Measurements from ENCODE around the gene POLD1. TPM values are rescaled to one million over a fixed set of nuclear protein-coding genes. Genes with fewer than 3 reads are reported as not detected.

Gene POLD1
- total RNA-seq, 4 donors from 2014 or later: 10.8 to 28.2 (median 15.5) TPM

DNA sequence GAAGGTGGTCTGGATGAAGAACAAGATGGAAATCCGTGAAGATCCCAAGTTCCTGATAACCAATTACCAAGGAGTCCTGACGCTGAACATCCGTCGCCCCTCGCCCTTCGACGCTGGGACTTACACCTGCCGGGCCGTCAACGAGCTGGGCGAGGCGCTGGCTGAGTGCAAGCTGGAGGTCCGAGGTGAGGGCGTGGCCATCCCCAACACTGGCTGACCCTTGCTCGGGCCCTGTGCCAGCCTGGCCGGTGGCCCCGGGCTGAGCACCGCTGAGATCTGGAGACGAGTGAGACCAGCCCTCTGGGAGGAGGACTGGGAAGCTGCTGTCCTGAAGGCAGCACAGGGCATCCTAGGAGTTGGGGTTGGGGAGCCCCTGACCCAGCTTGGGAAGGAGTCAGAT, 80.2 kb downstream of the POLD1 start:
- TF ChIP-seq EP300 (IDR thresholded peaks at IDR 0.05) (no peak), CTCF (IDR thresholded peaks at IDR 0.05) (no peak), POLR2A (IDR thresholded peaks at IDR 0.05) (no peak)
- Histone ChIP-seq H3K4me1 (no peaks in the 10 kb centered on the region), H3K27ac (no peak overlapping the region), H3K9me3 (no peaks in the 10 kb centered on the region), H3K27me3 (peaks cover 0 to 25% of the 10 kb centered on the region in 2 donors), H3K36me3 (no peaks in the 10 kb centered on the region), H3K4me3 (no peak overlapping the region)
- no peak for DNase-seq (ENCODE audit: low spot score in 2 of 2)
- WGBS, 2 donors: 84 to 87% methylated on average over 19 of the region's 19 CpGs

DNA sequence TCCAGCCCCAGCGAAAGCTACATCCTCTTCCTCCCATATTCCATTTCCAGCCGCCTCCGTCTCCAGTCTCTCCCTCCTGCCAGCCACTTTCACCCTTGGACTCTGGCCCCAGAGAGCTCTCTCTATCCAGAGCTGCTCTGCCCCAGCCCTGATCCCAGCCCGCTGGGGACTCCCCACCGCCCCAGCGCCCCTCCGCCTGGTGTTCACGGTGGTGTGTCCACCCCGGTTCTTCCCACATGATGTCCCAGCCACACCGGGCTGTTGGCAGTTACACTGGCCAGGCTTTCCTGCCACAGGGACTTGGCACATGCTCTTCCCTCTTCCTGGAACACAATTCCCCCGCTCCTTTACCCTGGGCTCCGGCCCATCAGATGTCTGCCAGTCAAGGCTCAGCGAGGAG, 80.9 kb downstream of the POLD1 start:
- H3K4me1 ChIP-seq: no peaks in the 10 kb centered on the region
- no peak for TF ChIP-seq CTCF (IDR thresholded peaks at IDR 0.05)
- no peak for TF ChIP-seq EP300 (IDR thresholded peaks at IDR 0.05)
- TF ChIP-seq POLR2A (IDR thresholded peaks at IDR 0.05): no peak
- H3K27ac ChIP-seq: no peak overlapping the region
- no peaks in the 10 kb centered on the region for H3K36me3 ChIP-seq
- no peaks in the 10 kb centered on the region for H3K9me3 ChIP-seq
- WGBS, 2 donors: 89 to 93% methylated on average over 13 of the region's 13 CpGs
- H3K27me3 ChIP-seq: peaks cover 0 to 20% of the 10 kb centered on the region in 2 donors
- no peak overlapping the region for H3K4me3 ChIP-seq
- no peak for DNase-seq (ENCODE audit: low spot score in 2 of 2)

DNA sequence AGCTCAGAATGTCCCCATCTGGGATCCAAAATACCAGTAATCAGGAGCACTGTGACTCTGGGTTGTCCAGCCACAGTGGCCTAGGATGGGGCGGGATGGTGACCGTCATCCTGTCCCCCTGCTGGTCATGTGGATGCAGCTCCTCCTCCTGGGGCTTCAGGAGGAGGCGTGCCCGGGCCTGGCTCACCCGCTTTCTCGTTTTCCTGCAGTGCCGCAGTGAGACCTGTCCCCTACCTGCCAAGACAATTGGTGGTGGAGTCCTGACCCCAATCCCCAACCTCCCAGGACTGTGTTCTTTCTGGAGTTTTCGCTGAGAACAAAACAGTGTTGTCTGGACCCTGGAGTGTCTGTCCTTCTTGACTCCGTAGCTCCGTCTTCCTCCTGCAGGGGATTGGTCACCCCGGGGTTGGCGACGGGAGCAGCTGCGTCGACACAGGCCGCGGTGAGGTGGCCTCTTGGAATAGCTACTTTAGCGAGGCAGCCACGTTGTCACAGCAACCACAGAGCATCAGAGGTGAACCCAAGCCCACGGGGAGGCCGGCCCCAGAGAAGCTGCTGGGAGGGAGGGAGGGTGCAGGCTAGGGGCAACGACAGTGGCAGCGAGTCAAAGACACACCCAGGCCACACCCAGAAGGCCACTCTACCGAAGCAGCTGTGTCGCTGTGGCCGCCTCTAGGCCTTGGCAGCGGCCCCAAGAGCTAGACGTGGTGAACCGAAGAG, 82.0 kb downstream of the POLD1 start:
- Histone ChIP-seq H3K4me3 (no peak overlapping the region), H3K27me3 (peaks cover 0 to 16% of the 10 kb centered on the region in 2 donors), H3K36me3 (no peaks in the 10 kb centered on the region), H3K4me1 (no peaks in the 10 kb centered on the region), H3K9me3 (no peaks in the 10 kb centered on the region), H3K27ac (no peak overlapping the region)
- 31 to 52% methylated on average over 29 of the region's 29 CpGs for WGBS, 2 donors
- TF ChIP-seq POLR2A (IDR thresholded peaks at IDR 0.05) (no peak), CTCF (IDR thresholded peaks at IDR 0.05) (no peak), EP300 (IDR thresholded peaks at IDR 0.05) (no peak)
- no peak for DNase-seq (ENCODE audit: low spot score in 2 of 2)

DNA sequence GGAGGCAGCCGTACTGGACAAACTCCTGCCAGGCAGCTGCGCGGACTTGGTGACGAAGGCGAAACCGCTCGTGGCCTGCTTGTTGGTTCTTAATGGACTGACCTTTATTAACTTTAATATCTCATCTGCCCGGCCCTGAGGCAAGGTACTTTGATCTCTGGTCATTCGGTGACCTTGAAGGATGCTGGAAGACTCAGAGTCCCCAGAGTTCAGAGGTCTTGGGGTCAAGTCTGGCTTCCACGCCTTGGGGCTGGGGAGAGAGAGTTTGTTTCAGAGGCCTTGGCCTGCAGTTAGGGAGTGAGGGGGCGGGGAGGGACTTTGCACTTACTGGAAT, 82.5 kb downstream of the POLD1 start:
- Histone ChIP-seq H3K36me3 (no peaks in the 10 kb centered on the region), H3K9me3 (no peaks in the 10 kb centered on the region), H3K4me3 (no peak overlapping the region), H3K27me3 (peaks cover 0 to 12% of the 10 kb centered on the region in 2 donors), H3K4me1 (no peaks in the 10 kb centered on the region), H3K27ac (no peak overlapping the region)
- 70 to 77% methylated on average over 11 of the region's 11 CpGs for WGBS, 2 donors
- no peak for DNase-seq (ENCODE audit: low spot score in 2 of 2)
- TF ChIP-seq EP300 (IDR thresholded peaks at IDR 0.05) (no peak), POLR2A (IDR thresholded peaks at IDR 0.05) (no peak), CTCF (IDR thresholded peaks at IDR 0.05) (no peak)

- Histone ChIP-seq H3K4me3 (no peak overlapping the region), H3K36me3 (no peaks in the 10 kb centered on the region), H3K9me3 (no peaks in the 10 kb centered on the region), H3K27ac (no peak overlapping the region), H3K27me3 (peaks cover 0 to 5% of the 10 kb centered on the region in 2 donors), H3K4me1 (no peaks in the 10 kb centered on the region)
- TF ChIP-seq CTCF (IDR thresholded peaks at IDR 0.05): no peak
- no peak for DNase-seq (ENCODE audit: low spot score in 2 of 2)
- WGBS, 2 donors: 66 to 76% methylated on average over 18 of the region's 18 CpGs
Observed at GRCh38 chr19:50467566-50467965, 83.4 kb downstream of the POLD1 start.

Other genes starting within 250 kb of the POLD1 start
- gene IZUMO2, start 221.1 kb upstream of the POLD1 start, total RNA-seq: not detected
- gene MYH14, start 180.7 kb upstream of the POLD1 start, total RNA-seq: 10 to 100 TPM; 12.9 to 30.3 (median 15.3) TPM
- 1 to 10 TPM in 1 of 4 donors, under 1 TPM in 3; 0.21 to 1.2 (median 0.71) TPM for gene KCNC3, start 55.0 kb upstream of the POLD1 start, total RNA-seq
- 1 to 10 TPM in 1 of 4 donors, under 1 TPM in 1, not detected in 2; 0.39 to 2.1 TPM for gene NAPSA, start 18.7 kb upstream of the POLD1 start, total RNA-seq
- gene NR1H2, start 7.9 kb upstream of the POLD1 start, total RNA-seq: 100 to 1,000 TPM in 1 of 4 donors, 10 to 100 TPM in 3; 80.2 to 125 (median 93.7) TPM
- gene SPIB, start 34.6 kb downstream of the POLD1 start, total RNA-seq: 1 to 10 TPM in 1 of 4 donors, under 1 TPM in 2, not detected in 1; 0.66 to 3.5 (median 0.90) TPM
- gene MYBPC2, start 48.5 kb downstream of the POLD1 start, total RNA-seq: under 1 TPM in 1 of 4 donors, not detected in 3; 0.21 TPM
- gene EMC10, start 92.2 kb downstream of the POLD1 start, total RNA-seq: 10 to 100 TPM; 48.5 to 79.4 (median 59.7) TPM
- not detected for gene GARIN5A, start 92.5 kb downstream of the POLD1 start, total RNA-seq
- 10 to 100 TPM; 32.3 to 52.2 (median 38.8) TPM for gene JOSD2, start 126.8 kb downstream of the POLD1 start, total RNA-seq
- not detected for gene ASPDH, start 129.6 kb downstream of the POLD1 start, total RNA-seq
- 1 to 10 TPM; 1.0 to 3.7 (median 2.8) TPM for gene LRRC4B, start 184.1 kb downstream of the POLD1 start, total RNA-seq

Measured in tibial nerve (tissue), 4 donors.